CD4-positive, alpha-beta T cell treated with Interleukin-10 for 1 hour (primary cell): ENCODE measurements around the gene OBSL1.
A peak's percentile ranks its signal among the peaks of the same experiment; 100 is the strongest.

Experiments
- DNase-seq: peaks from one replicate; pipeline ENCODE4 v3.0.0-alpha.2; 2020

The OBSL1 gene

GRCh38 chr2:219571311-219572236, at the start of gene OBSL1:
Gene OBSL1 (minus strand): TSS chr2:219571539. CDS start chr2:219571232, 307 bp downstream.
- no peak for DNase-seq

DNA sequence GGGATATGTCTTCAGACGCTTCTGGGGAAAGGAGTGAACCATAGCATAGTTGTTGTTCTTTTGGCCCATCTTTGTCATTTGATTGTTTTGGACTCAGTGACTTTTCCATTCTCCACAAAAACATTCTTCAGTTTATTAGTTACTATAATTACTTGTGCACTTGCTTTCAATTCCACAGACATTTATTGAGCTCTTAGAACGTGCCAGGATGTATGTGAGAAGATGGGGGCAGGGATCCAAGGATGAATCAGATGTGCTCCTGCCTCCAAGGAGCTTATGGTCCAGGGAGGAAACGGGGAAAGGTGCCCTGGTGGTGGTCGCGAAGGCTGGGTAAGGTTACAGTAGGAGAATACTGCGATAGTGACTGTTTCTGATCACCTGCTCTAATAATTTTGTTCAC, 49.2 kb upstream of the OBSL1 start:
- no peak for DNase-seq

- DNase-seq: no peak
Measured at GRCh38 chr2:219619235-219619634, 47.9 kb upstream of the OBSL1 start.

- DNase-seq: no peak
Measured at GRCh38 chr2:219618733-219619122, 47.4 kb upstream of the OBSL1 start.

DNA sequence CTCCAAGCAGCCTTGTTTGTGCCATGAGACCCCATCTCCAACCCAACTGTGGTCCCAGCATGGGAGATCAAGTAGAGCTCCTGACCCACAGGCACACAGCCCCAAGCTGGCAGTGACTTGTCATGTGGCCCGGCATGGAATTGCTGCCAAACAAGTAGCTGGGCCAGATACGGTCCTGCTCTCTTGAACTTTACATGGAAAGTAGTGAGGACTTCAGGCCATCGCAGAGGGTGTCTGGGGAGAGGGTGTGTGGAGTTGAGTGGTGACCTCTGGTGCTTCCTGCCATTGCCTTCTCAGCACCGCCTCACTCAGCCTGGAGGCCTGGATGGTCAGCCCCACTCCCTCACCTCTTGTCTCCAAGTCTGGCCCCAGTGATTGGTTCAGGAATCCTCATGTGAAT, 45.2 kb upstream of the OBSL1 start:
- DNase-seq: no peak

GRCh38 chr2:219615894-219616293, 44.6 kb upstream of the OBSL1 start:
- no peak for DNase-seq

GRCh38 chr2:219615036-219615435, 43.7 kb upstream of the OBSL1 start:
- no peak for DNase-seq

GRCh38 chr2:219614076-219614860, 42.9 kb upstream of the OBSL1 start:
- no peak for DNase-seq

- no peak for DNase-seq
Measured at GRCh38 chr2:219613461-219614070, 42.2 kb upstream of the OBSL1 start.

- DNase-seq: peak; percentile 26
Measured at GRCh38 chr2:219612577-219613286, 41.4 kb upstream of the OBSL1 start.

DNA sequence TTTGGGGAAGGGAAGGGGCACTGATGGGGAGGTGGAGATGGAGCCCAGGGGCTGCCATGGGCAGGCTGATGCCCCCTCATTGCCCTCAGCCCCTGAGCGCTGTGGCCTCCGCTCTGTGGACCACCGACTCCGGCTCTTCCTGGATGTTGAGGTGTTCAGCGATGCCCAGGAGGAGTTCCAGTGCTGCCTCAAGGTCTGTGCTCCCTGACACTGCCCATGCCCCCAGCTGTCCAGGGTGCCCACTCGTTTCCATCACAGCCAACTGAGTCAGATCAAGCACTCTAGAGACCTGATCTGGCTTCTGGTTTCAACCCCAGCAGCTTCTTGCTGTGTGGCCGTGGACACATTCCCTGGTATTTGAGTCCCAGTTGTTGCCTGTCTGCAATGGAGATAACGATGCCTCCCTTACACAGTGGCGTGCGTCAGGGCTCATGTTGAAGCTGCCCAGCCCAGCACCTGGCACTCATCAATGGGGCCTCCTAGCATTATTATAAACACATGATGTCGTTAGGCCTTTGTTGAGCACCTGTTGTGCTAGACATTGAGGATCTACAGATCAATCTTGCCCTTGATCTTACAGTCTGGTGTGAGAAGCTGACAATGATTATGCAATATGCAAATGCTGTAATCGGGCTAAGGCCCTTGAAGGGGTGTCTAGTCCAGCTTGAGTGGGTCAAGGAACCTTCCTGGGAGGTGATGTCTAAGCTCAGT, 40.7 kb upstream of the OBSL1 start:
- DNase-seq: no peak

GRCh38 chr2:219611306-219611705, 40.0 kb upstream of the OBSL1 start:
- DNase-seq: no peak

DNA sequence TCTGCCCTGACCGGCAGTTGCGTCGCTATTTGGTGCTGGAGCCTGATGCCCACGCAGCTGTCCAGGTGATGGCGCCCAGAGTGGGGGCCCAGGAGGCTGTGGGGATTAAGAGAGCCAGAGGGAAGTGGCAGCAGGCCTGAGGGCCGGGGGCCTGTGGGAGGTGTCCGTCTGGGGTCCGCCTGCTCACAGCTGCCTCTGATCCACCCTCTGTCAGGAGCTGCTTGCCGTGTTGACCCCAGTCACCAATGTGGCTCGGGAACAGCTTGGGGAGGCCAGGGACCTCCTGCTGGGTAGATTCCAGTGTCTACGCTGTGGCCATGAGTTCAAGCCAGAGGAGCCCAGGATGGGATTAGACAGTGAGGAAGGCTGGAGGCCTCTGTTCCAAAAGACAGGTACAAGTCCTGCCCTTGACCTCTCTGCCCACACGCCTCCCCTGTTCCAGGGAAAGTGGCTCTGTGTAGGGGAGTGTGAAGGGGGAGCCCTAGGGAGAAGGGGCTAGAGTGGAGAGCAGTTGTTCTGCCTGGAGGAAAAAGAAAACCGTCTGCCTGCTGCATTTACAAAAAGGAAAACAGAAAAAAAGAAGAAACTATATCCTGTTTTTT, 37.9 kb upstream of the OBSL1 start:
- DNase-seq: no peak

DNA sequence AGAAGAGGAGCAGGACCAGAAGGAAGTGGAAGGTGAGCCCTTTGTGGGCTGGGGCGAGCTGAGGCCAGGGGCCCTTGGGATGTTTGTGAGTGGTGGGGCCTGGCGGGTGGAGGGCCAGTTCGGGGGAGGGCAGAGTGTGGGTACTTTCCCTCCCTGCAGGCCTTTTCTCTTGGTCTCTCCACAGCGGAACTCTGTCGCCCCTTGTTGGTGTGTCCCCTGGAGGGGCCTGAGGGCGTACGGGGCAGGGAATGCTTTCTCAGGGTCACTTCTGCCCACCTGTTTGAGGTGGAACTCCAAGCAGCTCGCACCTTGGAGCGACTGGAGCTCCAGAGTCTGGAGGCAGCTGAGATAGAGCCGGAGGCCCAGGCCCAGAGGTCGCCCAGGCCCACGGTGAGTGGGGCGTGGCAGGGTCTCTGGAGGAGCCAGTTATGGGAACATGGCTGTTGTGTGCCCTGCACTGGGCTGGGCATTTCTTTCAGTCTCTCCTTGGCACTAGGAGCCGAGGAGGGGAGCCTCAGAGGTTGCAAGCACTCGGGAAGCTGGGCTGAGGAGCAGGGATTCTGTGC, 37.1 kb upstream of the OBSL1 start:
- DNase-seq: no peak

DNA sequence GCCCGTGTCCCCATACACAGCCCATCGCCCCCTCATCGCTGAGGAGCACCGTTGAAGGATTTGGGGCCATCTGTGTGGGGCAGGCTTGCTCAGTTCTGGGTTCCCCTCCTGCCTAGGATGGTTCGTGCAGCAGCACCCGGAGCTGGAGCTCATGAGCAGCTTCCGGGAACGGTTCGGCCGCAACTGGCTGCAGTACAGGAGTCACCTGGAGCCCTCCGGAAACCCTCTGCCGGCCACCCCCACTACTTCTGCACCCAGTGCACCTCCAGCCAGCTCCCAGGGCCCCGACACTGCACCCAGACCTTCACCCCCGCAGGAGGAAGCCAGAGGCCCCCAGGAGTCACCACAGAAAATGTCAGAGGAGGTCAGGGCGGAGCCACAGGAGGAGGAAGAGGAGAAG, 36.6 kb upstream of the OBSL1 start:
- no peak for DNase-seq

DNA sequence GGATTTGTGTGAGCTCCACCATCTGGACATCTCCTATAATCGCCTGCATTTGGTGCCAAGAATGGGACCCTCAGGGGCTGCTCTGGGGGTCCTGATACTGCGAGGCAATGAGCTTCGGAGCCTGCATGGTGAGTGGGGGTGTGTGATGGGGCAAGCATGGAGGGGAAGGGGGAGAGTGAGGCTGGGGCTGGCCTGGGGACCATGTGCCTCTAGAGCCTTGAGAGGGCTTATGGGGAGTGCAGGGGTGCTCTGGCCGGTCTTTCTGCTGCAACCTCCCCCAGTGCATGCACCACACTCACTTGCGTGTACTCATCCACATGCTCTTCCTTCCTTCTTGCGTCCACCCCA, 34.2 kb upstream of the OBSL1 start:
- DNase-seq: no peak

- no peak for DNase-seq
Measured at GRCh38 chr2:219603771-219604170, 32.4 kb upstream of the OBSL1 start.

DNA sequence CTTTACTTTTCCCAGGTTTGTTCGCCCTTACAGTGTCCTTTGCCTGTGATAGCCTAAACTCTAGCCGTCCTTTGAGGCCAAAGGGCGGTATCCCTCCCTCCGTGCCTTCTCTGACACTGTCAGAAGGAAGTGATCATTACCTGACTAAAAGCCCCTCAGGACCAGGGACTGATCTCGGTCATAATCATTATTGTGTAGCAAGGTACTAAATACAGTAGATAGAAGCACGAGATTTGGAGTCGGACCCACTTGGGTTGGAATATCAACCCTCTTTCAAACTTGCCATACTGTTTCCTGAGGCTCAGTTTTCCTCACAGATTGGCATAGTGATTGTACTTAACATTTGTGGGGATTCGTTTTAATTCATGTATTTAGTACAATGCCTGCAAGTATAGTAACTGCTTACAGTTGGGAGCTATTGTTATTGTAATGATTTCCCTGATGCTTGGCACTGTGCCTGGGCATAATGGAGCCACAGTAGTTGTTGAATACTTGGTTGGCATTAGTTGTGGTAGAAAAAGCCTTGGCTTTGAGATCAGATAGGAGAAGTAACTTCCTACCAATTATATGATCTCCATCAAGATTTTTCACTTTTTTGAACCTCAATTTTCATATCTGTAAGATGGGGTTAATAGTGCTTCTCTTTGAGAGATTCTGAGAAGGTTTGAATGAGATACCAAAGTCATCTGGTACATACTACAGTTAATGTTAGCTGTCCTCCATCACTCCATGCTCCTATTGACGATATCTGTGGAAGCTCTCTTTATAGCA, 27.2 kb upstream of the OBSL1 start:
- DNase-seq: no peak

- DNase-seq: peak; percentile 88
Measured at GRCh38 chr2:219597552-219598307, 26.4 kb upstream of the OBSL1 start, which contains the start of gene STK11IP. Gene STK11IP (plus strand): TSS chr2:219597857. CDS start chr2:219598120, 263 bp downstream.
